NB4 (cell line): ENCODE data around the gene EIF4G3.

Experiments used
- DNase-seq: peaks from one replicate; pipeline ENCODE4 v3.0.0; 2010; ENCODE audit warnings: low read depth
- H3K4me3 ChIP-seq: one replicate; pipeline ENCODE4 v1.5.1; 2011; ENCODE audit warnings: mild to moderate bottlenecking, low read depth, low read length, moderate library complexity
- MAX ChIP-seq: IDR thresholded peaks from 2 replicates; pipeline ENCODE4 v1.6.1; 2011; ENCODE audit warnings: low read depth, low read length
- MYC ChIP-seq: IDR thresholded peaks from 2 replicates; pipeline ENCODE4 v1.6.1; 2011; ENCODE audit warnings: low read depth, low read length
- POLR2A ChIP-seq: IDR thresholded peaks from 2 replicates; pipeline ENCODE4 v1.6.1; 2011; ENCODE audit warnings: mild to moderate bottlenecking; ENCODE audit not compliant: insufficient read length; ENCODE audit errors: extremely low read depth
- TF ChIP-seq, protein P1 (sequence below): IDR thresholded peaks from one replicate; pipeline ENCODE4 v1.5.1; 2012; ENCODE audit warnings: low read depth, low read length

The EIF4G3 gene

DNA sequence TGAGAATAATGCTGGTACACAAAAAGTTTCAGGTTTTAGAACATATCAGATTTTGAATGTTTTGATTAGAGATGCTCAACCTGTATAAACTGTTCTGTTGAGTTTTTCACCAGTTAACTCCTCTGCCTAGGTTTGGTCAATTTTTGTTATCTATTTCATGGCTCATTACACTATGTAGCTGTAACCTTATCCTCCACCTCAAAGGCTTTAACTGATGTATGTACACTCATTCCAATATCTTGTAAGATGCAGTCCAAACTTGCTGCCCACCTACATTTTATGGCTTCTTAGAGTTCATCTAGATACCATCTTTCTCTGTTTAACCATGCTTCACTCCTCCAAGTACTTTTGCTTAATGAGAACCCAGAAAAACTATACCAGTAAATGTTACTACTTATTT is 107.8 kb downstream of the EIF4G3 start:
- DNase-seq, result no peak
- H3K4me3 ChIP-seq, result no peak overlapping the region
- no peak for TF ChIP-seq MAX
- TF ChIP-seq POLR2A, result no peak
- TF ChIP-seq, protein P1, sequence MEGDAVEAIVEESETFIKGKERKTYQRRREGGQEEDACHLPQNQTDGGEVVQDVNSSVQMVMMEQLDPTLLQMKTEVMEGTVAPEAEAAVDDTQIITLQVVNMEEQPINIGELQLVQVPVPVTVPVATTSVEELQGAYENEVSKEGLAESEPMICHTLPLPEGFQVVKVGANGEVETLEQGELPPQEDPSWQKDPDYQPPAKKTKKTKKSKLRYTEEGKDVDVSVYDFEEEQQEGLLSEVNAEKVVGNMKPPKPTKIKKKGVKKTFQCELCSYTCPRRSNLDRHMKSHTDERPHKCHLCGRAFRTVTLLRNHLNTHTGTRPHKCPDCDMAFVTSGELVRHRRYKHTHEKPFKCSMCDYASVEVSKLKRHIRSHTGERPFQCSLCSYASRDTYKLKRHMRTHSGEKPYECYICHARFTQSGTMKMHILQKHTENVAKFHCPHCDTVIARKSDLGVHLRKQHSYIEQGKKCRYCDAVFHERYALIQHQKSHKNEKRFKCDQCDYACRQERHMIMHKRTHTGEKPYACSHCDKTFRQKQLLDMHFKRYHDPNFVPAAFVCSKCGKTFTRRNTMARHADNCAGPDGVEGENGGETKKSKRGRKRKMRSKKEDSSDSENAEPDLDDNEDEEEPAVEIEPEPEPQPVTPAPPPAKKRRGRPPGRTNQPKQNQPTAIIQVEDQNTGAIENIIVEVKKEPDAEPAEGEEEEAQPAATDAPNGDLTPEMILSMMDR, result no peak
- TF ChIP-seq MYC, result no peak

GRCh38 chr1:21067551-21068227 is 109.0 kb downstream of the EIF4G3 start:
- DNase-seq, result no peak
- no peak for TF ChIP-seq MAX
- no peak for TF ChIP-seq POLR2A
- TF ChIP-seq, protein P1, result no peak
- no peak for TF ChIP-seq MYC
- H3K4me3 ChIP-seq, result no peak overlapping the region

DNA sequence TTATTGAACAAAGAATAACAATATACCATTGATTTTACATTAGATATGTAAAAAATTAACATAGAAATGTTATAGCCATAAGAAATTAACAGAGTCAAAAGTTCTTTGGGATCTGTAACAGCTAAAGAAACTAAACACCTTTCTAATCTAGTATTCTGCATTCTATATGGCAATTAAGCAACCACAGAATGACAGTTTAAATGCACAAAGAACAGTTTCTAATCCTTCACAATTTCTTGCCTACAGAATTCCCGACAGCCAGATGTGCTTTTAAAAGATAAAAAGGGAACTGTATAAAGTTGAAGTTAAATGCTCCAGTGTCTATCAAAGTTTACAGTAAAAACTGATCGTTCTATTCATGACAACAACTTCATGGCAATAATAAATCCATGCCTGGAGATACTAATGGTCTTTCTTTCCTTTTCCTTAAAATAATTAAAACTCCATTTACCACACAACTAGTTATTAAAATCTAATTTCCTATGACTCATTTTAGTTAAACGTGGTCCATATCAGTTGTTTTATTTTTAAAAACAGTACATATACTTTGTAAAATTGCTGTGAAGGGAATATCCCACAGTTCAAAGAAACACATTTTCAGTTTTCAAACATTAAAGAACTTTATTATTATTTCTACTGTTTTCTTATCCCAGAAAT is 110.2 kb downstream of the EIF4G3 start:
- no peak overlapping the region for H3K4me3 ChIP-seq
- TF ChIP-seq POLR2A (no peak), MAX (no peak), MYC (no peak)
- TF ChIP-seq, protein P1, result no peak
- no peak for DNase-seq

DNA sequence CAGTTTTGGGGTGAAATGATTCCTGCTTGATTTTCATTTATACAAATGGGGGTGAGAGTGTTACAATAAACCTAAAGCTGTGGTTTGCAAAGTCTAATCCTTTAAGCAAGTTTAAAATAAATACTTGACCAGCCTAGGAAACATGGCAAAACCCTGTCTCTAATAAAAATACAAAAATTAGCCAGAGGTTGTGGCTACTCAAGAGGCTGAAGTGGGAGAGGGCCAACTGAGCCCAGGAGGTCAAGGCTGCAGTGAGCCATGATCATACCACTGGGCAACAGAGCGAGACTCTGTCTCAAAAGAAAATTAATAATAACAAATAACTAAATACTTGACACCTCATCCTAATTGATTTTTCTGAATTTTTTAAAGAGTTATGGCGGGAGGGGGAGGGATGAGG is 110.8 kb downstream of the EIF4G3 start:
- no peak overlapping the region for H3K4me3 ChIP-seq
- no peak for TF ChIP-seq POLR2A
- TF ChIP-seq, protein P1, result no peak
- TF ChIP-seq MAX, result no peak
- no peak for TF ChIP-seq MYC
- no peak for DNase-seq

DNA sequence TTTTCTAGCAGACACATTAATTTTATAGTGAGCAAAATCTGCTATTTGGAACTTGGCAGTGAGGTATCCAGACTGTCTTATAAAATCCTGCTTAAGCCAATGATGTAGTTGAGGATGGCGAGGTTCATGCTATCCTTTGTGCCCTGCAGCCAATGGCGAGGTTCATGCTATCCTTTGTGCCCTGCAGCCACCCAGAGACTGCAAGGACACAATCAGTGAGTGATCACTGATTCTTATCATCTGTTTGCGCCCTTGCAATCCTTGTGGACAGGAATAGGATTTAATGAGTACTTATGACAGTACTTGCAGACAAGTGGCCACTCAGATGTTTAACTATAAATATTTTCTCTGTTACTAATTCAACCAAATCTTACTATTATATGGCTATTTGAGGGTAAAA is 112.6 kb downstream of the EIF4G3 start:
- no peak for DNase-seq
- no peak overlapping the region for H3K4me3 ChIP-seq
- TF ChIP-seq MYC (no peak), POLR2A (no peak), MAX (no peak)
- TF ChIP-seq, protein P1, result no peak
